ENCODE results near the gene KLKB1.
"Not testable (repeated sequence)": the region's sequence is repeated elsewhere in the genome, so short reads cannot be mapped to it uniquely, and the experiment has no call there.

Gene KLKB1

GRCh38 chr4:186227744-186228513, 622 bp downstream of the KLKB1 start:
- DNase-seq, result no peak

- no peak for DNase-seq
Measured at GRCh38 chr4:186228514-186228894, 1.2 kb downstream of the KLKB1 start.

- DNase-seq, result no peak
Measured at GRCh38 chr4:186234367-186234766, 7.1 kb downstream of the KLKB1 start.

- DNase-seq, result no peak
Measured at GRCh38 chr4:186236126-186236525, 8.8 kb downstream of the KLKB1 start.

GRCh38 chr4:186240452-186240847, 13.1 kb downstream of the KLKB1 start:
- DNase-seq, result no peak

- no peak for DNase-seq
Measured at GRCh38 chr4:186240848-186241491, 13.7 kb downstream of the KLKB1 start.

- no peak for DNase-seq
Measured at GRCh38 chr4:186241616-186242015, 14.3 kb downstream of the KLKB1 start.

- not testable (repeated sequence) for DNase-seq
Measured at GRCh38 chr4:186242031-186242430, 14.7 kb downstream of the KLKB1 start.

- DNase-seq, result no peak
Measured at GRCh38 chr4:186243331-186243730, 16.0 kb downstream of the KLKB1 start.

- DNase-seq, result no peak
Measured at GRCh38 chr4:186244835-186245234, 17.5 kb downstream of the KLKB1 start.

- not testable (repeated sequence) for DNase-seq
Measured at GRCh38 chr4:186247062-186247752, 19.9 kb downstream of the KLKB1 start.

GRCh38 chr4:186248643-186249042, 21.3 kb downstream of the KLKB1 start:
- no peak for DNase-seq

GRCh38 chr4:186249785-186250754, 22.8 kb downstream of the KLKB1 start:
- no peak for DNase-seq

- no peak for DNase-seq
Measured at GRCh38 chr4:186250760-186251159, 23.5 kb downstream of the KLKB1 start.

GRCh38 chr4:186255122-186255521, 27.8 kb downstream of the KLKB1 start:
- DNase-seq, result no peak

GRCh38 chr4:186258216-186258811, 31.0 kb downstream of the KLKB1 start:
- DNase-seq, result no peak

- no peak for DNase-seq
Measured at GRCh38 chr4:186260117-186260503, 32.8 kb downstream of the KLKB1 start.

GRCh38 chr4:186260504-186261448, 33.5 kb downstream of the KLKB1 start:
- no peak for DNase-seq

GRCh38 chr4:186264660-186265059, 37.4 kb downstream of the KLKB1 start:
- no peak for DNase-seq

GRCh38 chr4:186265250-186265649, 37.9 kb downstream of the KLKB1 start:
- not testable (repeated sequence) for DNase-seq
